Ishikawa (cell line): ENCODE measurements around the gene C2CD3.

Source experiments
- CEBPB ChIP-seq: IDR thresholded peaks from 2 replicates; pipeline ENCODE4 v1.6.1; 2012
- CREB1 ChIP-seq: IDR thresholded peaks from 2 replicates; pipeline ENCODE4 v1.6.1; 2012; ENCODE audit warnings: low read depth
- EGR1 ChIP-seq: IDR thresholded peaks from 2 replicates; pipeline ENCODE4 v1.6.1; 2012
- EP300 ChIP-seq: IDR thresholded peaks from 2 replicates; pipeline ENCODE4 v1.6.1; 2012; ENCODE audit warnings: borderline replicate concordance
- FOXM1 ChIP-seq: IDR thresholded peaks from 2 replicates; pipeline ENCODE4 v1.6.1; 2012; ENCODE audit warnings: low read depth, borderline replicate concordance
- MAX ChIP-seq: IDR thresholded peaks from 2 replicates; pipeline ENCODE4 v1.6.1; 2012
- NFIC ChIP-seq: IDR thresholded peaks from 2 replicates; pipeline ENCODE4 v1.6.1; 2012
- REST ChIP-seq: IDR thresholded peaks from 2 replicates; pipeline ENCODE4 v1.6.1; 2012; ENCODE audit warnings: low read depth, mild to moderate bottlenecking
- TAF1 ChIP-seq: IDR thresholded peaks from 2 replicates; pipeline ENCODE4 v1.6.1; 2012; ENCODE audit warnings: low read depth, mild to moderate bottlenecking
- USF1 ChIP-seq: IDR thresholded peaks from 2 replicates; pipeline ENCODE4 v1.6.1; 2012
- ZBTB7A ChIP-seq: IDR thresholded peaks from 2 replicates; pipeline ENCODE4 v1.6.1; 2012; ENCODE audit warnings: low read depth

GRCh38 chr11:74001822-74002286 lies 168.9 kb downstream of the C2CD3 start:
- TF ChIP-seq CEBPB (no peak), NFIC (no peak), ZBTB7A (no peak), EP300 (no peak), TAF1 (no peak), CREB1 (no peak), USF1 (no peak), FOXM1 (no peak), EGR1 (no peak), MAX (no peak), REST (no peak)
